ENCODE results near the gene COL24A1. TPM values are rescaled to one million over a fixed set of nuclear protein-coding genes. Genes with fewer than 3 reads are reported as not detected.

COL24A1 gene
- total RNA-seq, 1 experiment from 2014 or later, result 1.1 TPM

DNA sequence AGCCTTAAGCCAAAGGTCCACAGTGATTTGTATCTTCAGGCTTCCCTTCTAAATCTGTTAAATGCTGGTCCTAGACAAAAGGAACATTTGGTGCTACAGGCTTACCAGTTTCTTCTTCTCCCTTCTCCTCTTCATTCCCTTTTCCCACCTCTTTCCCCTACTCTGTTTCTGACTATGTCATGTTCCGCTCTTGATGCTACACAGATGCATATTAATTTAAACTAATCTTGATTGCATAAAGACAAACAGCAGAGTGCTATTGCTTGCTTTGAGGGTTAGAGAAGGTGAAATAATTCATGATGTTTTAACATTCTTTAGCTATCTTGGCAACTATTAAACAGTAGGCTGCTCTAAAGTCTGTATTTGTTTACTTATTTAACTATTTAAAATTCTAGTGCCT lies 34.3 kb upstream of the COL24A1 start:
- Mint-ChIP-seq H3K4me3 (no peak overlapping the region), H3K4me1 (peaks cover 27% of the 10 kb centered on the region), H3K9me3 (no peaks in the 10 kb centered on the region), H3K27ac (no peak overlapping the region), H3K36me3 (no peaks in the 10 kb centered on the region), H3K27me3 (ENCODE audit: low read depth) (no peaks in the 10 kb centered on the region)
- POLR2A ChIA-PET, result no interaction called here
- ATAC-seq (no peak), DNase-seq (ENCODE audit: low spot score) (no peak)
- CTCF ChIA-PET, result no interaction called here
- TF ChIP-seq, protein P1, sequence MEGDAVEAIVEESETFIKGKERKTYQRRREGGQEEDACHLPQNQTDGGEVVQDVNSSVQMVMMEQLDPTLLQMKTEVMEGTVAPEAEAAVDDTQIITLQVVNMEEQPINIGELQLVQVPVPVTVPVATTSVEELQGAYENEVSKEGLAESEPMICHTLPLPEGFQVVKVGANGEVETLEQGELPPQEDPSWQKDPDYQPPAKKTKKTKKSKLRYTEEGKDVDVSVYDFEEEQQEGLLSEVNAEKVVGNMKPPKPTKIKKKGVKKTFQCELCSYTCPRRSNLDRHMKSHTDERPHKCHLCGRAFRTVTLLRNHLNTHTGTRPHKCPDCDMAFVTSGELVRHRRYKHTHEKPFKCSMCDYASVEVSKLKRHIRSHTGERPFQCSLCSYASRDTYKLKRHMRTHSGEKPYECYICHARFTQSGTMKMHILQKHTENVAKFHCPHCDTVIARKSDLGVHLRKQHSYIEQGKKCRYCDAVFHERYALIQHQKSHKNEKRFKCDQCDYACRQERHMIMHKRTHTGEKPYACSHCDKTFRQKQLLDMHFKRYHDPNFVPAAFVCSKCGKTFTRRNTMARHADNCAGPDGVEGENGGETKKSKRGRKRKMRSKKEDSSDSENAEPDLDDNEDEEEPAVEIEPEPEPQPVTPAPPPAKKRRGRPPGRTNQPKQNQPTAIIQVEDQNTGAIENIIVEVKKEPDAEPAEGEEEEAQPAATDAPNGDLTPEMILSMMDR (IDR thresholded peaks at IDR 0.05), result no peak
- TF ChIP-seq ZNF263 (CRISPR knock-in tag; IDR thresholded peaks at IDR 0.05; ENCODE audit: low read depth) (no peak), ZNF281 (CRISPR knock-in tag; IDR thresholded peaks at IDR 0.05) (no peak), E2F4 (CRISPR knock-in tag; IDR thresholded peaks at IDR 0.05; ENCODE audit: borderline replicate concordance, low read depth) (no peak), AR (CRISPR knock-in tag; IDR thresholded peaks at IDR 0.05) (no peak), ELF4 (CRISPR knock-in tag; IDR thresholded peaks at IDR 0.05; ENCODE audit: low read depth) (no peak), TEAD4 (CRISPR knock-in tag; IDR thresholded peaks at IDR 0.05) (no peak), ATF1 (CRISPR knock-in tag; IDR thresholded peaks at IDR 0.05) (no peak), NFYB (CRISPR knock-in tag; conservative IDR thresholded peaks at IDR 0.05; ENCODE audit: low read depth) (no peak), KAT7 (CRISPR knock-in tag; IDR thresholded peaks at IDR 0.05; ENCODE audit: borderline replicate concordance) (no peak)
- TF ChIP-seq, protein P2, sequence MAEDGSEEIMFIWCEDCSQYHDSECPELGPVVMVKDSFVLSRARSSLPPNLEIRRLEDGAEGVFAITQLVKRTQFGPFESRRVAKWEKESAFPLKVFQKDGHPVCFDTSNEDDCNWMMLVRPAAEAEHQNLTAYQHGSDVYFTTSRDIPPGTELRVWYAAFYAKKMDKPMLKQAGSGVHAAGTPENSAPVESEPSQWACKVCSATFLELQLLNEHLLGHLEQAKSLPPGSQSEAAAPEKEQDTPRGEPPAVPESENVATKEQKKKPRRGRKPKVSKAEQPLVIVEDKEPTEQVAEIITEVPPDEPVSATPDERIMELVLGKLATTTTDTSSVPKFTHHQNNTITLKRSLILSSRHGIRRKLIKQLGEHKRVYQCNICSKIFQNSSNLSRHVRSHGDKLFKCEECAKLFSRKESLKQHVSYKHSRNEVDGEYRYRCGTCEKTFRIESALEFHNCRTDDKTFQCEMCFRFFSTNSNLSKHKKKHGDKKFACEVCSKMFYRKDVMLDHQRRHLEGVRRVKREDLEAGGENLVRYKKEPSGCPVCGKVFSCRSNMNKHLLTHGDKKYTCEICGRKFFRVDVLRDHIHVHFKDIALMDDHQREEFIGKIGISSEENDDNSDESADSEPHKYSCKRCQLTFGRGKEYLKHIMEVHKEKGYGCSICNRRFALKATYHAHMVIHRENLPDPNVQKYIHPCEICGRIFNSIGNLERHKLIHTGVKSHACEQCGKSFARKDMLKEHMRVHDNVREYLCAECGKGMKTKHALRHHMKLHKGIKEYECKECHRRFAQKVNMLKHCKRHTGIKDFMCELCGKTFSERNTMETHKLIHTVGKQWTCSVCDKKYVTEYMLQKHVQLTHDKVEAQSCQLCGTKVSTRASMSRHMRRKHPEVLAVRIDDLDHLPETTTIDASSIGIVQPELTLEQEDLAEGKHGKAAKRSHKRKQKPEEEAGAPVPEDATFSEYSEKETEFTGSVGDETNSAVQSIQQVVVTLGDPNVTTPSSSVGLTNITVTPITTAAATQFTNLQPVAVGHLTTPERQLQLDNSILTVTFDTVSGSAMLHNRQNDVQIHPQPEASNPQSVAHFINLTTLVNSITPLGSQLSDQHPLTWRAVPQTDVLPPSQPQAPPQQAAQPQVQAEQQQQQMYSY (CRISPR knock-in tag; IDR thresholded peaks at IDR 0.05), result no peak

DNA sequence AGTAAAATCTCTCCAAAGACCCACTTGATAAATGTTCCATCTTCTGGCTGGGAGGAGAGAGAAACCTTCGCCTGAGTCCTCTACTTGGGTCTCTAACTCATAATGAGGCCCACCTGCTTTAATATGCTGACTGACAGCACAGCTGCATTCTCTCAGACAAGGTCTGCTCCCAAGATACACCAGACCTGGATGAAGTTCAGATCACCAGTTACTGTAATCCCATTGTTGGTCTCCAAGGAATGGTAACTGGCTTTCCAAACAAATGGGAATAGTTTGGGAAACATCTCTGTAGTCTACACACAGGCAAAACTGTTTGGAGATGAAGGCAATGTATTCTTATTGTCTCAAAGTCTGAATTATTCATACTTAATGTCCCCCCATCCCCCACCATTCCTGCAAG lies 27.9 kb upstream of the COL24A1 start:
- Mint-ChIP-seq H3K36me3 (peaks cover 2% of the 10 kb centered on the region; the same call in 1 of the 2 replicates), H3K4me1 (no peaks in the 10 kb centered on the region), H3K9me3 (peaks cover 4% of the 10 kb centered on the region), H3K27ac (no peak overlapping the region), H3K4me3 (no peak overlapping the region), H3K27me3 (ENCODE audit: low read depth) (no peaks in the 10 kb centered on the region)
- DNase-seq (ENCODE audit: low spot score) (no peak), ATAC-seq (no peak)
- ChIA-PET POLR2A (no interaction called here), CTCF (no interaction called here)
- TF ChIP-seq, protein P3, sequence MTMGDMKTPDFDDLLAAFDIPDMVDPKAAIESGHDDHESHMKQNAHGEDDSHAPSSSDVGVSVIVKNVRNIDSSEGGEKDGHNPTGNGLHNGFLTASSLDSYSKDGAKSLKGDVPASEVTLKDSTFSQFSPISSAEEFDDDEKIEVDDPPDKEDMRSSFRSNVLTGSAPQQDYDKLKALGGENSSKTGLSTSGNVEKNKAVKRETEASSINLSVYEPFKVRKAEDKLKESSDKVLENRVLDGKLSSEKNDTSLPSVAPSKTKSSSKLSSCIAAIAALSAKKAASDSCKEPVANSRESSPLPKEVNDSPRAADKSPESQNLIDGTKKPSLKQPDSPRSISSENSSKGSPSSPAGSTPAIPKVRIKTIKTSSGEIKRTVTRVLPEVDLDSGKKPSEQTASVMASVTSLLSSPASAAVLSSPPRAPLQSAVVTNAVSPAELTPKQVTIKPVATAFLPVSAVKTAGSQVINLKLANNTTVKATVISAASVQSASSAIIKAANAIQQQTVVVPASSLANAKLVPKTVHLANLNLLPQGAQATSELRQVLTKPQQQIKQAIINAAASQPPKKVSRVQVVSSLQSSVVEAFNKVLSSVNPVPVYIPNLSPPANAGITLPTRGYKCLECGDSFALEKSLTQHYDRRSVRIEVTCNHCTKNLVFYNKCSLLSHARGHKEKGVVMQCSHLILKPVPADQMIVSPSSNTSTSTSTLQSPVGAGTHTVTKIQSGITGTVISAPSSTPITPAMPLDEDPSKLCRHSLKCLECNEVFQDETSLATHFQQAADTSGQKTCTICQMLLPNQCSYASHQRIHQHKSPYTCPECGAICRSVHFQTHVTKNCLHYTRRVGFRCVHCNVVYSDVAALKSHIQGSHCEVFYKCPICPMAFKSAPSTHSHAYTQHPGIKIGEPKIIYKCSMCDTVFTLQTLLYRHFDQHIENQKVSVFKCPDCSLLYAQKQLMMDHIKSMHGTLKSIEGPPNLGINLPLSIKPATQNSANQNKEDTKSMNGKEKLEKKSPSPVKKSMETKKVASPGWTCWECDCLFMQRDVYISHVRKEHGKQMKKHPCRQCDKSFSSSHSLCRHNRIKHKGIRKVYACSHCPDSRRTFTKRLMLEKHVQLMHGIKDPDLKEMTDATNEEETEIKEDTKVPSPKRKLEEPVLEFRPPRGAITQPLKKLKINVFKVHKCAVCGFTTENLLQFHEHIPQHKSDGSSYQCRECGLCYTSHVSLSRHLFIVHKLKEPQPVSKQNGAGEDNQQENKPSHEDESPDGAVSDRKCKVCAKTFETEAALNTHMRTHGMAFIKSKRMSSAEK (CRISPR knock-in tag; IDR thresholded peaks at IDR 0.05; ENCODE audit: borderline replicate concordance), result no peak
- TF ChIP-seq ATF6 (CRISPR knock-in tag; IDR thresholded peaks at IDR 0.05) (no peak), ETV6 (CRISPR knock-in tag; IDR thresholded peaks at IDR 0.05) (no peak), EMX1 (CRISPR knock-in tag; IDR thresholded peaks at IDR 0.05) (no peak)
